ENCODE measurements around the gene RTN4RL2. TPM values are rescaled to one million over a fixed set of nuclear protein-coding genes. Genes with fewer than 3 reads are reported as not detected.
A peak's percentile ranks its signal among the peaks of the same experiment; 100 is the strongest.

The RTN4RL2 gene
- total RNA-seq, 2 experiments from 2014 or later: 0.23 to 0.27 TPM

- H3K4me3 Mint-ChIP-seq: no peak overlapping the region
- H3K27ac Mint-ChIP-seq: no peak overlapping the region
- POLR2A ChIA-PET: interaction anchor here (1.8 kb wide), 1 partner anchor 15 kb away, joined by 5 read pairs; no protein-coding TSS in a partner anchor
- TF ChIP-seq CTCF (IDR thresholded peaks at IDR 0.05): no peak
- no peaks in the 10 kb centered on the region for H3K9me3 Mint-ChIP-seq
- CTCF ChIA-PET: interaction anchor here (0.9 to 9.1 kb wide), 4 partner anchors 14 to 42 kb away, joined by 3 to 141 read pairs (median 18); no protein-coding TSS in a partner anchor
- peaks cover 6% of the 10 kb centered on the region for H3K4me1 Mint-ChIP-seq (ENCODE audit: low read depth)
- intact Hi-C loops (cut with micrococcal nuclease): no loop called here
- peaks cover 29% of the 10 kb centered on the region for H3K36me3 Mint-ChIP-seq (ENCODE audit: low read depth)
- H3K27me3 Mint-ChIP-seq: no peaks in the 10 kb centered on the region
- ATAC-seq (peak; percentile 93), DNase-seq (peak; percentile 61)
Observed at GRCh38 chr11:57499413-57499982, 39.2 kb downstream of the RTN4RL2 start.

GRCh38 chr11:57499983-57500461 lies 39.7 kb downstream of the RTN4RL2 start:
- POLR2A ChIA-PET: interaction anchor here (1.8 kb wide), 1 partner anchor 14 kb away, joined by 5 read pairs; no protein-coding TSS in a partner anchor
- Mint-ChIP-seq H3K4me3 (no peak overlapping the region), H3K9me3 (no peaks in the 10 kb centered on the region), H3K36me3 (ENCODE audit: low read depth) (peaks cover 30% of the 10 kb centered on the region), H3K27ac (peak overlapping the region; percentile 2), H3K4me1 (ENCODE audit: low read depth) (peaks cover 3% of the 10 kb centered on the region), H3K27me3 (no peaks in the 10 kb centered on the region)
- CTCF ChIA-PET: interaction anchor here (0.9 to 4.7 kb wide), 3 partner anchors 14 to 42 kb away, joined by 3 to 25 read pairs (median 12); no protein-coding TSS in a partner anchor
- ATAC-seq (no peak), DNase-seq (no peak)
- intact Hi-C loops (cut with micrococcal nuclease): no loop called here
- no peak for TF ChIP-seq CTCF (IDR thresholded peaks at IDR 0.05)

GRCh38 chr11:57500515-57500914 lies 40.2 kb downstream of the RTN4RL2 start:
- H3K36me3 Mint-ChIP-seq (ENCODE audit: low read depth): peaks cover 30% of the 10 kb centered on the region
- H3K27ac Mint-ChIP-seq: peak overlapping the region; percentile 2
- H3K4me1 Mint-ChIP-seq (ENCODE audit: low read depth): peaks cover 3% of the 10 kb centered on the region
- H3K27me3 Mint-ChIP-seq: no peaks in the 10 kb centered on the region
- TF ChIP-seq CTCF (IDR thresholded peaks at IDR 0.05): no peak
- no peak for ATAC-seq
- intact Hi-C loops (cut with micrococcal nuclease): no loop called here
- ChIA-PET POLR2A (interaction anchor here (0.7 to 1.8 kb wide), 2 partner anchors 14 to 53 kb away, joined by 3 to 5 read pairs; no protein-coding TSS in a partner anchor), CTCF (interaction anchor here (0.9 to 4.7 kb wide), 3 partner anchors 13 to 43 kb away, joined by 3 to 25 read pairs (median 12); no protein-coding TSS in a partner anchor)
- DNase-seq: no peak
- no peak overlapping the region for H3K4me3 Mint-ChIP-seq
- H3K9me3 Mint-ChIP-seq: no peaks in the 10 kb centered on the region

GRCh38 chr11:57500926-57501325 lies 40.6 kb downstream of the RTN4RL2 start:
- ATAC-seq (no peak), DNase-seq (no peak)
- H3K27ac Mint-ChIP-seq: no peak overlapping the region
- no peak overlapping the region for H3K4me3 Mint-ChIP-seq
- no peaks in the 10 kb centered on the region for H3K9me3 Mint-ChIP-seq
- peaks cover 26% of the 10 kb centered on the region for H3K36me3 Mint-ChIP-seq (ENCODE audit: low read depth)
- no peaks in the 10 kb centered on the region for H3K27me3 Mint-ChIP-seq
- no peak for TF ChIP-seq CTCF (IDR thresholded peaks at IDR 0.05)
- peaks cover 3% of the 10 kb centered on the region for H3K4me1 Mint-ChIP-seq (ENCODE audit: low read depth)
- intact Hi-C loops (cut with micrococcal nuclease): no loop called here
- CTCF ChIA-PET: interaction anchor here (1.2 to 4.7 kb wide), 6 partner anchors 8 to 155 kb away, joined by 3 to 28 read pairs (median 10); no protein-coding TSS in a partner anchor
- POLR2A ChIA-PET: interaction anchor here (0.7 to 1.3 kb wide), 2 partner anchors 30 to 53 kb away, joined by 3 read pairs; partner anchors contain the start of gene TIMM10

- peaks cover 3% of the 10 kb centered on the region for H3K4me1 Mint-ChIP-seq (ENCODE audit: low read depth)
- H3K4me3 Mint-ChIP-seq: no peak overlapping the region
- intact Hi-C loops (cut with micrococcal nuclease): no loop called here
- H3K27me3 Mint-ChIP-seq: no peaks in the 10 kb centered on the region
- H3K36me3 Mint-ChIP-seq (ENCODE audit: low read depth): peaks cover 24% of the 10 kb centered on the region
- no peaks in the 10 kb centered on the region for H3K9me3 Mint-ChIP-seq
- DNase-seq (no peak), ATAC-seq (no peak)
- no peak overlapping the region for H3K27ac Mint-ChIP-seq
- ChIA-PET CTCF (interaction anchor here (0.9 to 4.7 kb wide), 12 partner anchors 9 to 156 kb away, joined by 3 to 28 read pairs (median 5); partner anchors contain the start of gene SLC43A1), POLR2A (interaction anchor here (0.8 to 1.3 kb wide), 5 partner anchors 9 to 29 kb away, joined by 3 to 4 read pairs (median 3); partner anchors contain the start of genes SLC43A1 and TIMM10)
- no peak for TF ChIP-seq CTCF (IDR thresholded peaks at IDR 0.05)
Observed at GRCh38 chr11:57501953-57502352, 41.6 kb downstream of the RTN4RL2 start.
